Measurements from ENCODE around the gene CCNYL1. TPM values are rescaled to one million over a fixed set of nuclear protein-coding genes. Genes with fewer than 3 reads are reported as not detected.

CCNYL1 gene
- total RNA-seq, 1 donor: 10.4 TPM

DNA sequence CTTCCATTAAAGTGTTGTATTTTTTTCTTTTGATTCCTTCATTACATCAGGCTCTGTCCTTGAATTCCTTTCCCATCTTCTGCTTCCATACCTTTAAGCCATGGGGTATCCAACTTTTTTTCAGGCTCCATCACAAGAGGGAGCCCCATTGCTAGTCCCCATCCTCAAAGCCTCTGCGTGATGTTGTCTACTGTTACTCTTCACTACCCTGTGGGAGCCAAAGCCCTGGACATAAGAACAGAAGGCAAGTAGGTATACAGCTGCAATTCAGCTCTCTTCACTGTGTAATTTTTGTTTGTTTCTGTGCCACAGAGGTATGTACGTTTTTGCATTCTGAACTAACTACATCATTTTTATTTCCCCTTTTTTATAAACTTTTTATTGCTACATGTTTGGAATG lies 36.6 kb upstream of the CCNYL1 start:
- DNase-seq (ENCODE audit: low read depth): no peak
- TF ChIP-seq, protein P1, sequence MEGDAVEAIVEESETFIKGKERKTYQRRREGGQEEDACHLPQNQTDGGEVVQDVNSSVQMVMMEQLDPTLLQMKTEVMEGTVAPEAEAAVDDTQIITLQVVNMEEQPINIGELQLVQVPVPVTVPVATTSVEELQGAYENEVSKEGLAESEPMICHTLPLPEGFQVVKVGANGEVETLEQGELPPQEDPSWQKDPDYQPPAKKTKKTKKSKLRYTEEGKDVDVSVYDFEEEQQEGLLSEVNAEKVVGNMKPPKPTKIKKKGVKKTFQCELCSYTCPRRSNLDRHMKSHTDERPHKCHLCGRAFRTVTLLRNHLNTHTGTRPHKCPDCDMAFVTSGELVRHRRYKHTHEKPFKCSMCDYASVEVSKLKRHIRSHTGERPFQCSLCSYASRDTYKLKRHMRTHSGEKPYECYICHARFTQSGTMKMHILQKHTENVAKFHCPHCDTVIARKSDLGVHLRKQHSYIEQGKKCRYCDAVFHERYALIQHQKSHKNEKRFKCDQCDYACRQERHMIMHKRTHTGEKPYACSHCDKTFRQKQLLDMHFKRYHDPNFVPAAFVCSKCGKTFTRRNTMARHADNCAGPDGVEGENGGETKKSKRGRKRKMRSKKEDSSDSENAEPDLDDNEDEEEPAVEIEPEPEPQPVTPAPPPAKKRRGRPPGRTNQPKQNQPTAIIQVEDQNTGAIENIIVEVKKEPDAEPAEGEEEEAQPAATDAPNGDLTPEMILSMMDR (IDR thresholded peaks at IDR 0.05; ENCODE audit: insufficient read depth, low read depth, low read length): no peak
- H3K4me3 ChIP-seq (ENCODE audit: low read depth, low read length): no peak overlapping the region

DNA sequence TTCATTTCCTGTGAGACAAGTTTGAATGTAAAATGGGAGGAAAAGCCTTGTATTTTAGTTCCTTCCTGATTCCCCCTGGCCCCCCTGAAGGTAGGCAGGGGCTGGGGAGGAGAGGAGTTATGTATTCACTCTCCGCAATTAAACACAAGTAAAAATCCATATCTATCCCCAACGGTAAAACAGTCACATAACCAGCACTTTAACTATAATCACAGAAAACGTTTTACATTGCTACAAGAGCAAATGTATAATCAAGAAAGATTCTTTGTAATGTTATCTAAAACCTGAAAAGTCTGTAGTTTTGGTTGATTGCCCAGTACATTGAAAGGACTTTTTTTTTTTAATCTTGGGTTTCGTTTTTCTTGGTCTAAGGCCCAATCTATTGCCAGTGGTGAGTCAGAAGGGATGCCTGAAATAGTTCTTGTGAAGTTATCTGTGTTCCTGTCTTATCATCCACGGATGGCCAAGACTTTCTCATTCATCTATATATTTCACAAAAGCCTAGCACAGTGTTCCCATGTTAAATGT lies 34.5 kb upstream of the CCNYL1 start:
- H3K4me3 ChIP-seq (ENCODE audit: low read depth, low read length): no peak overlapping the region
- TF ChIP-seq, protein P1 (IDR thresholded peaks at IDR 0.05; ENCODE audit: insufficient read depth, low read depth, low read length): no peak

DNA sequence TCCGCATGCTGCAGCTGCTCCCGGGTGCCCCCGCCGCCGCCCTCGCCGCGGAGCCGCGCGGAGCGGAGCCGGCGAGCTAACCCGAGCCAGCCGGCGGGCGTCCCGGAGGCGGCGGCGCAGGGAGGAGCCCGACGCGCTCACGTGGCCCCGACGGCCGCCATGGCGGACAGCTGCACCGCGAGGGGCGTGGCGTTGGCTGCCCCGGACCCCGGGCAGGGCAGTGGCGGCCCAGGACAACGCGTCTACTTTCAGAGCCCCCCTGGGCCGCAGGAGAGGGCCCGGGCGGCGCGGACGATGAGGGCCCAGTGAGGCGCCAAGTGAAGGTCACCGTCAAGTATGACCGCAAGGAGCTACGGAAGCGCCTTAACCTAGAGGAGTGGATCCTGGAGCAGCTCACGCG lies 30.0 kb upstream of the CCNYL1 start:
- no peak overlapping the region for H3K4me3 ChIP-seq (ENCODE audit: low read depth, low read length)
- DNase-seq (ENCODE audit: low read depth): no peak

More for the DNA sequence above, 34.5 kb upstream of the CCNYL1 start:
- DNase-seq (ENCODE audit: low read depth): peak; percentile 70

DNA sequence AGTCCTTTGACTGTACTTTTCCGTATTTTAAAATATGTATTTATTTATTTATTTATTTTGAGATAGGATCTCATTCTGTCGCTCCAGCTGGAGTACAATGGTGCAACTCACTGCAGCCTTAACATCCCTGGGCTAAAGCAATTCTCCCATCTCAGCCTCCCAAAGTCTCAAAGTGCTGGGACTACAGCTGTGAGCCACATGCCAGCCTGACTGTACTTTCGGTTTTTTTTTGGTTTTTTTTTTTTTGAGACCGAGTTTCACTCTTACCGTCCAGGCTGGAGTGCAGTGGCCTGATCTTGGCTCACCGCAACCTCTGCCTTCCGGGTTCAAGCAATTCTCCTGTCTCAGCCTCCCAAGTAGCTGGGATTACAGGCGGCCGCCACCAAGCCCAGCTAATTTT lies 28.9 kb upstream of the CCNYL1 start:
- H3K4me3 ChIP-seq (ENCODE audit: low read depth, low read length): no peak overlapping the region
- TF ChIP-seq, protein P1 (IDR thresholded peaks at IDR 0.05; ENCODE audit: insufficient read depth, low read depth, low read length): no peak
- DNase-seq (ENCODE audit: low read depth): peak; percentile 8

More for the DNA sequence above, 30.0 kb upstream of the CCNYL1 start:
- TF ChIP-seq, protein P1 (IDR thresholded peaks at IDR 0.05; ENCODE audit: insufficient read depth, low read depth, low read length): no peak

DNA sequence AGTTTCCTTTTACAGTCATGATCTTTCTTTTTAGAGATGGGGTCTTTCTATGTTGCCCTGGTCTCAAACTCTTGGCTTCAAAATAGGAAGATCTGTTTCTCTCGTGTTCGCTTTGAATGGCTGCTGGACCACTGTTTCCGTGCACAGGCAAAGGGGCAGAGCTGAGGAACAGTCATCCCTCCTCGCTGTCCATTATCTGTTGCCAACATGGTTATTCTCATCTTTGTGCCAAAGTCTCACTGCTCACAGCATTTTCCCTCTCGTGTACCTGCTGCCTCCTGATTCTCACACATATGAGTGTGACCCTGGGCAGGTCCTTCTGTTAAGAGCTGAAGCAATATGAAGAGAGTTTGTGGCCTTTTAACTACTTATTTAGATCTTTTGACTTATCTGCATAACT lies 28.0 kb upstream of the CCNYL1 start:
- H3K4me3 ChIP-seq (ENCODE audit: low read depth, low read length): no peak overlapping the region
- DNase-seq (ENCODE audit: low read depth): no peak
- TF ChIP-seq, protein P1 (IDR thresholded peaks at IDR 0.05; ENCODE audit: insufficient read depth, low read depth, low read length): no peak

DNA sequence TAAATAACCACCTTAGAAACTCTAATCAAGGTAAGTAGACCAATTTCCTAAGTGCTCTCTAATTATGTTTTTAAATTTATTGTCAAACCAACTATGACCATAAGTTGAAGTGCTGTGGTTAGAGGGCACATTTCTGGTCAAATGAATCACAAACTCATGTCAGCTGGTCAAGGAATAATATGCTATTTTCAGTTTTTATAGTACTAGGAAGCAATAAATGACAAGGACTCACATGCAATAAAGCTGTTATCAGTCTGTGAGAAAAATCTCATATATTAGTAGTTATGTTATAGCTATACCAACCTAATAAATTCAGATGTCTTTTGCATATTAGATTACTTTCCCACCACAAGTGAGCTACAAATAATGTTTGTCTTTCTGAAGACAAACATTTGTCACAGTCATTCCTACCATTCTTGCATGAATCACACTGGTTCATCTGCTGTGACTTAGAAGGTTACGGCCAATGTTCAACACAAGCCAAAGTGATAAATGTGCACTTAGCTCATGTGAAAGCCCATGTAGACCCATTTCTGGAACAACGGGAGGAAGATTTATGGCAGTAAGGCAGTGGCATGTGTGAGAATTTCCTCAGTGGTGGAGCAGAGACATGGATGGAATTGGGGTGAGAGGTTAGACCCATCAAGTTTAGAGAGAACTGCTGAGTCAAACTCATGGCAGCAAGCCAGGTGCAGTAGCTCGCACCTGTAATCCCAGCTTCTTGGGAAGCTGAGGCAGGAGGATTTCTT lies 27.4 kb upstream of the CCNYL1 start:
- peak; percentile 87 for DNase-seq (ENCODE audit: low read depth)
- no peak overlapping the region for H3K4me3 ChIP-seq (ENCODE audit: low read depth, low read length)
- TF ChIP-seq, protein P1 (IDR thresholded peaks at IDR 0.05; ENCODE audit: insufficient read depth, low read depth, low read length): no peak
